Gastroesophageal sphincter (tissue), 3 donors: Measurements from ENCODE around the gene CYBRD1.

Experiments
- CTCF ChIP-seq, 4 experiments: fragments of 200-600 bp in 2 of 4; fragments of 450-650 bp in 2 of 4; sonication (generic) in 1 of 4; IDR thresholded peaks; one replicate each; pipeline ENCODE4 v1.5.1; 2017 to 2019; ENCODE audit warnings: antibody characterized with exemption in 4 of 4, mild to moderate bottlenecking in 2 of 4, moderate library complexity in 2 of 4
- EP300 ChIP-seq: sonication (generic); formaldehyde crosslinking; IDR thresholded peaks from one replicate; pipeline ENCODE4 v1.6.1; 2017; ENCODE audit warnings: antibody characterized with exemption, mild to moderate bottlenecking
- POLR2A ChIP-seq, 2 donors: fragments of 450-650 bp; IDR thresholded peaks; one replicate each; pipeline ENCODE4 v1.6.1; 2017; ENCODE audit warnings: antibody characterized with exemption in 2 of 2, mild to moderate bottlenecking in 2 of 2, moderate library complexity in 1 of 2

- TF ChIP-seq CTCF (IDR thresholded peaks at IDR 0.05), result no peak
- TF ChIP-seq POLR2A (IDR thresholded peaks at IDR 0.05), result no peak
- TF ChIP-seq EP300, result no peak
Observed at GRCh38 chr2:171490577-171490976, 31.7 kb upstream of the CYBRD1 start.
